Measurements from ENCODE around the gene CEP135.
"Not testable (repeated sequence)": the region's sequence is repeated elsewhere in the genome, so short reads cannot be mapped to it uniquely, and the experiment has no call there.

The CEP135 gene

GRCh38 chr4:55947912-55948725, 626 bp upstream of the CEP135 start:
- DNase-seq: peak; percentile 43 to 85

- DNase-seq: no peak
Measured at GRCh38 chr4:55949482-55949802, 697 bp downstream of the CEP135 start.

GRCh38 chr4:55951191-55951922, 2.6 kb downstream of the CEP135 start:
- DNase-seq: no peak

- DNase-seq: no peak
Measured at GRCh38 chr4:55955710-55956109, 7.0 kb downstream of the CEP135 start.

GRCh38 chr4:55959655-55960054, 10.9 kb downstream of the CEP135 start:
- DNase-seq: no peak

GRCh38 chr4:55964046-55964445, 15.3 kb downstream of the CEP135 start:
- DNase-seq: no peak

- no peak for DNase-seq
Measured at GRCh38 chr4:55965585-55965984, 16.8 kb downstream of the CEP135 start.

GRCh38 chr4:55966324-55966723, 17.6 kb downstream of the CEP135 start:
- not testable (repeated sequence) for DNase-seq

- DNase-seq: no peak
Measured at GRCh38 chr4:55967376-55967775, 18.6 kb downstream of the CEP135 start.

GRCh38 chr4:55973650-55974049, 24.9 kb downstream of the CEP135 start:
- DNase-seq: no peak

GRCh38 chr4:55977811-55978210, 29.1 kb downstream of the CEP135 start:
- DNase-seq: no peak

GRCh38 chr4:55979562-55979961, 30.8 kb downstream of the CEP135 start:
- no peak for DNase-seq

- DNase-seq: no peak
Measured at GRCh38 chr4:55980725-55981124, 32.0 kb downstream of the CEP135 start.

GRCh38 chr4:55982976-55983375, 34.2 kb downstream of the CEP135 start:
- DNase-seq: no peak

- no peak for DNase-seq
Measured at GRCh38 chr4:55989766-55990165, 41.0 kb downstream of the CEP135 start.

GRCh38 chr4:55993994-55994663, 45.4 kb downstream of the CEP135 start:
- no peak for DNase-seq

- DNase-seq: no peak
Measured at GRCh38 chr4:55996646-55997045, 47.9 kb downstream of the CEP135 start.

- DNase-seq: no peak
Measured at GRCh38 chr4:56003606-56004005, 54.9 kb downstream of the CEP135 start.

- DNase-seq: no peak
Measured at GRCh38 chr4:56004235-56004634, 55.5 kb downstream of the CEP135 start.

- no peak for DNase-seq
Measured at GRCh38 chr4:56007154-56007553, 58.4 kb downstream of the CEP135 start.

- no peak for DNase-seq
Measured at GRCh38 chr4:56008206-56008605, 59.5 kb downstream of the CEP135 start.

- peak in 1 of 2 experiments; percentile 2 for DNase-seq
Measured at GRCh38 chr4:56026596-56026995, 77.9 kb downstream of the CEP135 start.

GRCh38 chr4:56028165-56028564, 79.4 kb downstream of the CEP135 start:
- DNase-seq: no peak

Measured in SW 1271 (cell line).